Hepatocyte (in vitro differentiated cells): ENCODE data around the gene TCF7L2. TPM values are rescaled to one million over a fixed set of nuclear protein-coding genes. Genes with fewer than 3 reads are reported as not detected.

ENCODE experiments used
- DNase-seq: peaks from one replicate; pipeline ENCODE4 v3.0.0-alpha.2; 2016; ENCODE audit warnings: low spot score
- H2AFZ ChIP-seq: fragments of 200-600 bp; sonication (generic); 2 replicates; pipeline ENCODE4 v1.6.0; 2016; ENCODE audit warnings: antibody characterized with exemption, mild to moderate bottlenecking
- H3K27ac ChIP-seq: fragments of 200-600 bp; sonication (generic); 2 replicates; pipeline ENCODE4 v1.5.1; 2016; ENCODE audit warnings: mild to moderate bottlenecking
- H3K27me3 ChIP-seq: fragments of 200-600 bp; sonication (generic); 2 replicates; pipeline ENCODE4 v1.6.1; 2016
- H3K36me3 ChIP-seq: fragments of 200-600 bp; sonication (generic); replicated peaks from 2 replicates; pipeline ENCODE4 v1.5.1; 2016; ENCODE audit warnings: low read depth; ENCODE audit not compliant: insufficient read depth
- H3K4me1 ChIP-seq: fragments of 200-600 bp; sonication (generic); 2 replicates; pipeline ENCODE4 v1.5.1; 2016; ENCODE audit warnings: mild to moderate bottlenecking, moderate library complexity; ENCODE audit not compliant: insufficient read depth
- H3K4me2 ChIP-seq: fragments of 200-600 bp; sonication (generic); 2 replicates; pipeline ENCODE4 v1.6.0; 2016
- H3K4me3 ChIP-seq: fragments of 200-600 bp; sonication (generic); 2 replicates; pipeline ENCODE4 v1.5.1; 2016; ENCODE audit warnings: mild to moderate bottlenecking
- H3K79me2 ChIP-seq: fragments of 200-600 bp; sonication (generic); 2 replicates; pipeline ENCODE4 v1.6.0; 2017; ENCODE audit warnings: mild to moderate bottlenecking
- H3K9me2 ChIP-seq: fragments of 200-600 bp; sonication (generic); replicated peaks from 2 replicates; pipeline ENCODE4 v1.6.0; 2017; ENCODE audit warnings: mild to moderate bottlenecking; ENCODE audit not compliant: insufficient read depth
- H3K9me3 ChIP-seq: fragments of 200-600 bp; sonication (generic); 2 replicates; pipeline ENCODE4 v1.5.1; 2016; ENCODE audit warnings: low read depth, mild to moderate bottlenecking
- H4K20me1 ChIP-seq: fragments of 200-600 bp; sonication (generic); 2 replicates; pipeline ENCODE4 v1.6.0; 2016; ENCODE audit warnings: mild to moderate bottlenecking; ENCODE audit not compliant: insufficient read depth, poor library complexity, severe bottlenecking
- CTCF ChIP-seq: fragments of 200-600 bp; sonication (generic); IDR thresholded peaks from 2 replicates; pipeline ENCODE4 v1.5.1; 2016; ENCODE audit warnings: antibody characterized with exemption, mild to moderate bottlenecking; ENCODE audit not compliant: poor library complexity
- EZH2 ChIP-seq: fragments of 200-600 bp; sonication (generic); IDR thresholded peaks from 2 replicates; pipeline ENCODE4 v1.6.1; 2016; ENCODE audit warnings: antibody characterized with exemption, mild to moderate bottlenecking, borderline replicate concordance
- EZH2phosphoT487 ChIP-seq: fragments of 200-600 bp; sonication (generic); IDR thresholded peaks from one replicate; pipeline ENCODE4 v1.6.1; 2018; ENCODE audit warnings: antibody characterized with exemption, mild to moderate bottlenecking, low read depth, moderate library complexity; ENCODE audit not compliant: unreplicated experiment, severe bottlenecking
- WGBS: methylation state at CpG from one replicate; pipeline ENCODE4 v1.1.6; 2016; ENCODE audit warnings: low lambda C conversion rate; ENCODE audit errors: missing lambda C conversion rate; 5-methylcytosine and 5-hydroxymethylcytosine counted together
- polyA plus RNA-seq: library from polyadenylated mRNA; unstranded; fragments of >200 nt; fragmentation: Nextera tagmentation; extraction: Ambion mirVana; gene quantifications from 2 replicates; pipeline ENCODE4 v1.2.1, GENCODE V29; 2016
- total RNA-seq: library from RNA; depleted of rRNA; stranded (reverse); fragments of >200 nt; gene quantifications from 2 replicates; pipeline ENCODE4 v1.2.3, GENCODE V29; 2014

Gene TCF7L2
- total and polyA plus RNA-seq, 2 experiments from 2014 or later: 14.8 to 28.8 TPM

GRCh38 chr10:113111260-113111659, 161.2 kb downstream of the TCF7L2 start:
- no peak overlapping the region for H3K27ac ChIP-seq
- TF ChIP-seq EZH2phosphoT487: no peak

GRCh38 chr10:113111900-113112853, 162.1 kb downstream of the TCF7L2 start:
- H3K4me2 ChIP-seq: no peak overlapping the region
- peaks cover 83% of the 10 kb centered on the region for H3K79me2 ChIP-seq
- H3K4me1 ChIP-seq: peaks cover 16% of the 10 kb centered on the region

More at GRCh38 chr10:113111260-113111659, 161.2 kb downstream of the TCF7L2 start:
- Histone ChIP-seq H4K20me1 (peaks cover 5% of the 10 kb centered on the region), H3K27me3 (no peaks in the 10 kb centered on the region), H3K36me3 (peaks cover 5% of the 10 kb centered on the region), H3K9me2 (no peaks in the 10 kb centered on the region), H3K4me1 (peaks cover 16% of the 10 kb centered on the region), H2AFZ (no peak overlapping the region), H3K4me2 (no peak overlapping the region), H3K4me3 (no peak overlapping the region), H3K9me3 (no peaks in the 10 kb centered on the region), H3K79me2 (peaks cover 83% of the 10 kb centered on the region)
- 100% methylated on average over 3 of the region's 3 CpGs for WGBS
- no peak for DNase-seq

GRCh38 chr10:113113241-113113640, 163.2 kb downstream of the TCF7L2 start:
- DNase-seq: no peak
- H4K20me1 ChIP-seq: peaks cover 5% of the 10 kb centered on the region
- H3K9me3 ChIP-seq: no peaks in the 10 kb centered on the region
- H3K79me2 ChIP-seq: peaks cover 89% of the 10 kb centered on the region
- H3K27ac ChIP-seq: peak overlapping the region; percentile 12
- H2AFZ ChIP-seq: no peak overlapping the region
- H3K4me3 ChIP-seq: no peak overlapping the region
- no peak for TF ChIP-seq EZH2
- TF ChIP-seq CTCF: no peak
- TF ChIP-seq EZH2phosphoT487: no peak
- 92% methylated on average over 5 of the region's 5 CpGs for WGBS
- no peaks in the 10 kb centered on the region for H3K27me3 ChIP-seq
- H3K36me3 ChIP-seq: no peaks in the 10 kb centered on the region
- H3K4me1 ChIP-seq: peaks cover 16% of the 10 kb centered on the region
- H3K4me2 ChIP-seq: no peak overlapping the region
- no peaks in the 10 kb centered on the region for H3K9me2 ChIP-seq

More at GRCh38 chr10:113111900-113112853, 162.1 kb downstream of the TCF7L2 start:
- TF ChIP-seq CTCF (no peak), EZH2 (no peak)
- 84% methylated on average over 12 of the region's 12 CpGs for WGBS
- no peak overlapping the region for H2AFZ ChIP-seq
- H4K20me1 ChIP-seq: peaks cover 5% of the 10 kb centered on the region
- H3K9me2 ChIP-seq: no peaks in the 10 kb centered on the region
- no peak for DNase-seq
- H3K36me3 ChIP-seq: no peaks in the 10 kb centered on the region
- H3K27me3 ChIP-seq: no peaks in the 10 kb centered on the region
- H3K9me3 ChIP-seq: no peaks in the 10 kb centered on the region
- H3K4me3 ChIP-seq: no peak overlapping the region
- H3K27ac ChIP-seq: peak overlapping the region; percentile 12

GRCh38 chr10:113113918-113114317, 163.9 kb downstream of the TCF7L2 start:
- Histone ChIP-seq H3K4me2 (no peak overlapping the region), H3K79me2 (peaks cover 87% of the 10 kb centered on the region)

More at GRCh38 chr10:113113918-113114317, 163.9 kb downstream of the TCF7L2 start:
- H3K4me3 ChIP-seq: no peak overlapping the region
- H3K27ac ChIP-seq: no peak overlapping the region
- H3K9me3 ChIP-seq: no peaks in the 10 kb centered on the region
- no peak overlapping the region for H2AFZ ChIP-seq
- WGBS: 52% methylated on average over 1 of the region's 1 CpG
- H3K4me1 ChIP-seq: peaks cover 16% of the 10 kb centered on the region
- DNase-seq: no peak
- H4K20me1 ChIP-seq: peaks cover under 1% of the 10 kb centered on the region
- TF ChIP-seq EZH2 (no peak), EZH2phosphoT487 (no peak), CTCF (no peak)
- no peaks in the 10 kb centered on the region for H3K27me3 ChIP-seq
- H3K9me2 ChIP-seq: no peaks in the 10 kb centered on the region
- H3K36me3 ChIP-seq: no peaks in the 10 kb centered on the region
